Measurements from ENCODE around the gene DMPK. TPM values are rescaled to one million over a fixed set of nuclear protein-coding genes. Genes with fewer than 3 reads are reported as not detected.

Gene DMPK
- total RNA-seq, 4 donors from 2014 or later, result 18.9 to 32.6 (median 26.3) TPM

DNA sequence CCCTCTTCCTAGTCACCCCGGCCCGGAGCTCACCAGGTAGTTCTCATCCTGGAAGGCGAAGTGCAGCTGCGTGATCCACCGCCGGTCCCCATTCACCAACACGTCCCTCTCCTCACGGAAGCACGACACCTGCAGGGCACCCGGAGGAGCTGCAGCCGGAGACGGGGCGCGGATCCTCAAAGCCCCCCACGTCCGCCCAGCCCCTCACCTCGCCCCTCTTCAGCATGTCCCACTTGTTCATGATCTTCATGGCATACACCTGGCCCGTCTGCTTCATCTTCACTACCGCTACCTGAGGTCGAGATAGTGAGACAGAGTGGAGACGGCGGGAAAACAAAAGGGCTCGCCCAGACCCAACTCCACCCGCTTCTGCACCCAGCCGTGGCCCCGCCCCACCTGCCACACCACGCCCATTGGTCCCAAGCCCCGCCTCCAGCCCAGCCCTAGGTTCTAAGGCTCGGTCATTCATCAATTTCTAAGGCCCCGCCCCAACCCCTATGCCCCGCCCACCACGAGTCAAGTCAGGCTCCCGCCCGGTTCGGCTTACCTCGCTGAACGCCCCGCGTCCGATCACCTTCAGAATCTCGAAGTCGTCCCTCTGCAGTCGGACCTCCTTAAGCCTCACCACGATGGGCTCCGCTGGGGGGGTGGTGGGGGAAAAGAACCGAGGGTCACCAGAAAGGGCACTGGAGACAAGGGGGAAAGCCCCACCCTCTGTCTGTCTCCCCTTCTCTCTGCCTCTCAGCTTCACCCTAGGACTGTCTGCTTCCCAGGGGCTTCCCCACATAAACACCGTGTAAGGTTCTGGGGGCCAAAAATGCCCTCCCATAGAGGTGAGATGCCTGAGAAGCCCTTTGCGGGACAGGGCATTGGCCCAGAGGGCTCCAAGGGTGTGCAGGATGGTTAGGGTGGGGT is 2.8 kb downstream of the DMPK start:
- peaks cover 30 to 35% of the 10 kb centered on the region in 2 donors for H3K4me1 ChIP-seq
- WGBS, 2 donors, result 28 to 31% methylated on average over 37 to 48 of the region's 48 CpGs
- no peaks in the 10 kb centered on the region for H3K9me3 ChIP-seq
- peaks cover 15 to 16% of the 10 kb centered on the region in 2 donors for H3K36me3 ChIP-seq
- intact Hi-C loops (cut with DNase I), result no loop called here
- no peak overlapping the region for H3K4me3 ChIP-seq (replicated peaks in 1 of 3)
- H3K27ac ChIP-seq, result no peak overlapping the region
- H3K27me3 ChIP-seq, result no peaks in the 10 kb centered on the region
- DNase-seq, result peak; percentile 77 to 81
- TF ChIP-seq, protein P1, sequence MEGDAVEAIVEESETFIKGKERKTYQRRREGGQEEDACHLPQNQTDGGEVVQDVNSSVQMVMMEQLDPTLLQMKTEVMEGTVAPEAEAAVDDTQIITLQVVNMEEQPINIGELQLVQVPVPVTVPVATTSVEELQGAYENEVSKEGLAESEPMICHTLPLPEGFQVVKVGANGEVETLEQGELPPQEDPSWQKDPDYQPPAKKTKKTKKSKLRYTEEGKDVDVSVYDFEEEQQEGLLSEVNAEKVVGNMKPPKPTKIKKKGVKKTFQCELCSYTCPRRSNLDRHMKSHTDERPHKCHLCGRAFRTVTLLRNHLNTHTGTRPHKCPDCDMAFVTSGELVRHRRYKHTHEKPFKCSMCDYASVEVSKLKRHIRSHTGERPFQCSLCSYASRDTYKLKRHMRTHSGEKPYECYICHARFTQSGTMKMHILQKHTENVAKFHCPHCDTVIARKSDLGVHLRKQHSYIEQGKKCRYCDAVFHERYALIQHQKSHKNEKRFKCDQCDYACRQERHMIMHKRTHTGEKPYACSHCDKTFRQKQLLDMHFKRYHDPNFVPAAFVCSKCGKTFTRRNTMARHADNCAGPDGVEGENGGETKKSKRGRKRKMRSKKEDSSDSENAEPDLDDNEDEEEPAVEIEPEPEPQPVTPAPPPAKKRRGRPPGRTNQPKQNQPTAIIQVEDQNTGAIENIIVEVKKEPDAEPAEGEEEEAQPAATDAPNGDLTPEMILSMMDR (IDR thresholded peaks at IDR 0.05), result peak in 4 of 6 experiments; percentile 26 to 47 (median 35)
- TF ChIP-seq POLR2A (IDR thresholded peaks at IDR 0.05), result no peak

DNA sequence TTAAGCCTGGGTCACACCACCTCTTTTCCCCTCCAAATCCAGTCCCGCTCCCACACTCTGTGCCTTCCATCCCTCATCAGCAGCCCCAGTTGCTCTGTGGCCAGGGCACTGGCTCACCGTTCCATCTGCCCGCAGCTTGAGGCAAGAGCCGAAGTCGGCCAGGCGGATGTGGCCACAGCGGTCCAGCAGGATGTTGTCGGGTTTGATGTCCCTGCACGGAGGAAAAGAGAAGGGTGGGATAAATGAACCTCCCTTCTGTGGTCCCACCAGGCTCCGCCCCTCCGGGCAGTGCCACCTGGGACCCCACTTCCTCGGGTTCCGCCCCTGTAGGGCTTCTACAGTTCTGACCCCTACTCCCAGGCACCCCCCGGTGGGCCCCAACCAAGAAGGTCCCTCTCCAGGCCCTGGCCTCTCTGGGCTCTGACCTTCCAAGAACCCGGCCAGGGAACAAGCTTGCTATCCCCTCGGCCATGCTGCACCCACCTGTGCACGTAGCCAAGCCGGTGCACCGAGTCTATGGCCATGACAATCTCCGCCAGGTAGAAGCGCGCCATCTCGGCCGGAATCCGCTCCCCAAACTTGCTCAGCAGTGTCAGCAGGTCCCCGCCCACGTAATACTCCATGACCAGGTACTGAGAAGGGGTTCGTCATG is 4.2 kb downstream of the DMPK start:
- Histone ChIP-seq H3K4me3 (replicated peaks in 1 of 3) (no peak overlapping the region), H3K9me3 (no peaks in the 10 kb centered on the region), H3K27ac (no peak overlapping the region), H3K4me1 (peaks cover 30 to 32% of the 10 kb centered on the region in 2 donors), H3K27me3 (no peaks in the 10 kb centered on the region), H3K36me3 (peaks cover 15 to 18% of the 10 kb centered on the region in 2 donors)
- 95 to 96% methylated on average over 20 to 28 of the region's 28 CpGs for WGBS, 2 donors
- TF ChIP-seq, protein P1 (IDR thresholded peaks at IDR 0.05), result no peak
- TF ChIP-seq POLR2A (IDR thresholded peaks at IDR 0.05), result no peak
- no peak for DNase-seq
- intact Hi-C loops (cut with DNase I), result no loop called here

DNA sequence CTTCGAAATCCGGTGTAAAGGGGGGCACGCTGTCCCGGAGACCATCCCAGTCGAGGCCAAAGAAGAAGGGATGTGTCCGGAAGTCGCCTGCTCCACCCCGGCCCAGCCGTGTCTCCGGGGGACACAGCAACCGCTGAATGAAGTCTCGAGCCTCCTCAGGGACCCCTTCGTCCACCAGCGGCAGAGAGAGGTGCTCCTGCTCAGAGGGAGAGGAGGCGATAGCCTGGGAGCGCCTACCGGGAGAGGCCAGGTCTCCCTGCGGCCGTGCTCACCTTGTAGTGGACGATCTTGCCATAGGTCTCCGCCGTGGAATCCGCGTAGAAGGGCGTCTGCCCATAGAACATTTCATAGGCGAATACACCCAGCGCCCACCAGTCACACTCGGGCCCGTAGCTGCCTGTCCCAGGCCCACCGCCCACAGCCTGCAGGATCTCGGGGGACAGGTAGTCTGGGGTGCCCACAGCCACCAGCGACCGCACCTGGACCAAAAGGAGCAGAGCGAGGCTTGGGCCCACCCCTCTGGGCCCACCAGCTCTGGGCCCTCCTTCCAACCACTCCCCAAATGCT is 4.8 kb downstream of the DMPK start:
- intact Hi-C loops (cut with DNase I), result no loop called here
- peaks cover 15 to 19% of the 10 kb centered on the region in 2 donors for H3K36me3 ChIP-seq

DNA sequence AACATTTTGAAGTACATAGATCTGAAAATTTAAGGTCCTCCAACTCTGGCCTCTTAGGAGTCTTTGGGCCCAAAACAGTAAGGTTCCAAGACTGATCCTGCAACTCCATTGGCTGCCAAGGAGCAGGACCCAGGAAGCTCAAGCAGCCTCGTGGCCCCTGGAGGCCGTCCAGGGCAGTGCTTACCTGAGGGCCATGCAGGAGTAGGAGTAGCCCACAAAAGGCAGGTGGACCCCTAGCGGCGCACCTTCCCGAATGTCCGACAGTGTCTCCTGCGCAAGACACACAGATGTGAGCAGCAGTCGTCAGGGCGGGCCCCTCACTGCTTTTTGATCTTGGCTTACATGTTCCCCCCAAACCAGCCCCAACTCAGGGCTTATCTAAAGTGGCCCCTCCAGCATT is 7.5 kb downstream of the DMPK start:
- intact Hi-C loops (cut with DNase I), result no loop called here
- peaks cover 7 to 9% of the 10 kb centered on the region in 2 donors for H3K4me1 ChIP-seq
- H3K27ac ChIP-seq, result no peak overlapping the region
- 62 to 79% methylated on average over 9 of the region's 9 CpGs for WGBS, 2 donors
- DNase-seq, result peak in 1 of 2 donors; percentile 44
- H3K27me3 ChIP-seq, result no peaks in the 10 kb centered on the region
- no peaks in the 10 kb centered on the region for H3K9me3 ChIP-seq
- no peak overlapping the region for H3K4me3 ChIP-seq (replicated peaks in 1 of 3)
- no peak for TF ChIP-seq POLR2A (IDR thresholded peaks at IDR 0.05)
- TF ChIP-seq, protein P1 (IDR thresholded peaks at IDR 0.05), result peak in 1 of 6 experiments; percentile 8
- peaks cover 15 to 19% of the 10 kb centered on the region in 2 donors for H3K36me3 ChIP-seq

More for the DNA sequence above, 4.8 kb downstream of the DMPK start:
- no peak for DNase-seq
- Histone ChIP-seq H3K4me3 (replicated peaks in 1 of 3) (no peak overlapping the region), H3K9me3 (no peaks in the 10 kb centered on the region), H3K27ac (no peak overlapping the region), H3K4me1 (peaks cover 28 to 30% of the 10 kb centered on the region in 2 donors), H3K27me3 (no peaks in the 10 kb centered on the region)
- TF ChIP-seq, protein P1 (IDR thresholded peaks at IDR 0.05), result no peak
- TF ChIP-seq POLR2A (IDR thresholded peaks at IDR 0.05), result no peak
- WGBS, 2 donors, result 94 to 97% methylated on average over 12 to 31 of the region's 34 CpGs
